CD14-positive monocyte (primary cell): Measurements from ENCODE around the gene GALNT18. TPM values are rescaled to one million over a fixed set of nuclear protein-coding genes. Genes with fewer than 3 reads are reported as not detected.

Source experiments
- DNase-seq, 3 donors: peaks; one replicate each; pipeline ENCODE4 v3.0.0-alpha.2; 2011 to 2022
- H2AFZ ChIP-seq: 2 replicates; pipeline ENCODE4 v1.6.0; 2012; ENCODE audit warnings: mild to moderate bottlenecking, low read depth, low read length, inconsistent platforms; ENCODE audit not compliant: insufficient read depth, poor library complexity, severe bottlenecking
- H3K27ac ChIP-seq, 2 donors: 1 replicate in 1 of 2; 2 replicates in 1 of 2; pipeline ENCODE4 v1.5.1; 2012 to 2013; ENCODE audit warnings: low read length in 2 of 2, control low read depth in 1 of 2, inconsistent platforms in 1 of 2, low read depth in 1 of 2, mild to moderate bottlenecking in 1 of 2
- H3K27me3 ChIP-seq, 2 donors: one replicate each; pipeline versions ENCODE4 v1.6.0 to v1.6.1; 2011 to 2013; ENCODE audit warnings: low read length in 2 of 2; ENCODE audit not compliant: control insufficient read depth in 2 of 2, insufficient read depth in 2 of 2
- H3K36me3 ChIP-seq, 2 donors: replicated peaks in 1 of 2; 1 replicate in 1 of 2; 2 replicates in 1 of 2; pipeline versions ENCODE4 v1.5.1 to v1.6.1; 2012 to 2013; ENCODE audit warnings: low read length in 2 of 2, control low read depth in 1 of 2, inconsistent platforms in 1 of 2, mild to moderate bottlenecking in 1 of 2; ENCODE audit not compliant: insufficient read depth in 2 of 2, control insufficient read depth in 1 of 2
- H3K4me1 ChIP-seq, 2 donors: 1 replicate in 1 of 2; 2 replicates in 1 of 2; pipeline versions ENCODE4 v1.5.1 to v1.6.1; 2012 to 2013; ENCODE audit warnings: low read length in 2 of 2, control low read depth in 1 of 2, inconsistent platforms in 1 of 2, mild to moderate bottlenecking in 1 of 2, moderate library complexity in 1 of 2; ENCODE audit not compliant: insufficient read depth in 2 of 2, control insufficient read depth in 1 of 2
- H3K4me2 ChIP-seq: replicated peaks from 2 replicates; pipeline ENCODE3; 2012; ENCODE audit warnings: low read length, moderate library complexity, mild to moderate bottlenecking; ENCODE audit not compliant: poor library complexity, severe bottlenecking; ENCODE audit errors: extremely low read depth
- H3K4me3 ChIP-seq, 3 experiments: fragments of 200-600 bp in 1 of 3; sonication (generic) in 1 of 3; replicated peaks in 1 of 3; 1 replicate in 2 of 3; 2 replicates in 1 of 3; pipeline ENCODE4 v1.5.1; 2011 to 2013; ENCODE audit warnings: low read length in 3 of 3, mild to moderate bottlenecking in 3 of 3, control low read depth in 2 of 3, low read depth in 2 of 3, inconsistent platforms in 1 of 3, moderate library complexity in 1 of 3
- H3K79me2 ChIP-seq: 2 replicates; pipeline ENCODE4 v1.6.0; 2012; ENCODE audit warnings: mild to moderate bottlenecking, control low read depth, inconsistent platforms, low read length, moderate library complexity; ENCODE audit not compliant: insufficient read depth
- H3K9ac ChIP-seq: 2 replicates; pipeline ENCODE4 v1.6.0; 2017; ENCODE audit warnings: low read length, mild to moderate bottlenecking; ENCODE audit not compliant: insufficient read depth, poor library complexity, severe bottlenecking
- H3K9me3 ChIP-seq, 2 donors: replicated peaks in 1 of 2; 1 replicate in 1 of 2; 2 replicates in 1 of 2; pipeline versions ENCODE4 v1.5.1 to v1.6.1; 2012 to 2013; ENCODE audit warnings: low read length in 2 of 2, control low read depth in 1 of 2; ENCODE audit not compliant: control insufficient read depth in 1 of 2, insufficient read depth in 1 of 2
- H4K20me1 ChIP-seq: 2 replicates; pipeline ENCODE4 v1.6.0; 2012; ENCODE audit warnings: mild to moderate bottlenecking, low read length, control low read depth, moderate library complexity; ENCODE audit not compliant: insufficient read depth
- H3K27ac Mint-ChIP-seq, 7 donors: one replicate each; pipeline ENCODE4 v1.8.0; 2020; ENCODE audit warnings: mild to moderate bottlenecking in 7 of 7, mixed read lengths in 7 of 7, moderate library complexity in 6 of 7, inconsistent platforms in 2 of 7
- H3K27me3 Mint-ChIP-seq, 3 donors: one replicate each; pipeline ENCODE4 v1.8.0; 2021 to 2022; ENCODE audit warnings: low read depth in 3 of 3, mild to moderate bottlenecking in 3 of 3, mixed read lengths in 3 of 3, moderate library complexity in 3 of 3, inconsistent platforms in 1 of 3
- H3K36me3 Mint-ChIP-seq, 2 donors: one replicate each; pipeline ENCODE4 v1.8.0; 2020; ENCODE audit warnings: mixed read lengths in 2 of 2, inconsistent platforms in 1 of 2, mild to moderate bottlenecking in 1 of 2
- H3K4me1 Mint-ChIP-seq: one replicate; pipeline ENCODE4 v1.8.0; 2020; ENCODE audit warnings: mild to moderate bottlenecking, mixed read lengths
- H3K4me3 Mint-ChIP-seq, 2 donors: one replicate each; pipeline ENCODE4 v1.8.0; 2020; ENCODE audit warnings: mild to moderate bottlenecking in 2 of 2, mixed read lengths in 2 of 2, moderate library complexity in 1 of 2
- H3K9me3 Mint-ChIP-seq, 7 donors: one replicate each; pipeline ENCODE4 v1.8.0; 2020 to 2022; ENCODE audit warnings: mixed read lengths in 7 of 7, mild to moderate bottlenecking in 6 of 7, moderate library complexity in 6 of 7, inconsistent platforms in 2 of 7
- CTCF ChIP-seq: fragments of 200-600 bp; IDR thresholded peaks from one replicate; pipeline ENCODE4 v1.8.0; 2022; ENCODE audit warnings: antibody characterized with exemption, mild to moderate bottlenecking
- WGBS: methylation state at CpG from one replicate; pipeline ENCODE4 v1.1.5; 2013; ENCODE audit warnings: missing lambda C conversion rate; ENCODE audit not compliant: insufficient coverage; 5-methylcytosine and 5-hydroxymethylcytosine counted together
- intact Hi-C, 2 donors: fragments of 100-400 bp; cut with micrococcal nuclease; formaldehyde crosslinking; loops; one replicate each; pipeline versions ENCODE4 v1.15.0 to v1.15.1; 2023
- polyA plus RNA-seq, 3 donors: library from polyadenylated mRNA; depleted of rRNA in 1 of 3; unstranded in 2 of 3; stranded (reverse) in 1 of 3; fragments of 300-500 nt in 2 of 3; fragments of >200 nt in 1 of 3; fragmentation: Illumina TruSeq in 2 of 3; gene quantifications; 1 replicate in 2 of 3; 2 replicates in 1 of 3; pipeline ENCODE4 v1.2.3, GENCODE V29; 2012 to 2021

The GALNT18 gene
- polyA plus RNA-seq, 3 donors: not detected

DNA sequence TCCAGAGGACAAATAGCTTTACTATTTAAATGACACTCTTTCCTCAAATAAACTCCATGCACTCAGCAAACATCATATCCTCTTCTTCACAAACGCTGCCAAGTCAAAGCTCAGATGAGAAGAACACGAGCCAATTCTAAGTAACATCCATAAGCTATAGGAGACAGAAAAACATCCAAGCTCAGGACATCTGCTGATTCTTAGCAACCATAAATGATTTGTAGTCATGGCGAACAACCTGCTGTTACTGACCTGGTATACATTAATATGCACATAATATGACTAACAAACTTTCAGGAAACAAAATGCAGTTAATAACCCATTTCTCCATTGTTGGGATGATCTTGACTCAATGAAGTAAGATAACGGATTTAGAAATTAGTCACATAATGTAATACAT, 6.7 kb downstream of the GALNT18 start:
- intact Hi-C loops: no loop called here
- no peak for TF ChIP-seq CTCF
- Mint-ChIP-seq H3K9me3 (peaks cover 0 to 2% (median 0%) of the 10 kb centered on the region in 7 donors), H3K36me3 (no peaks in the 10 kb centered on the region), H3K27me3 (peaks cover 22 to 46% (median 33%) of the 10 kb centered on the region in 3 donors), H3K27ac (no peak overlapping the region), H3K4me1 (no peaks in the 10 kb centered on the region), H3K4me3 (no peak overlapping the region)
- Histone ChIP-seq H3K36me3 (no peaks in the 10 kb centered on the region), H2AFZ (no peak overlapping the region), H3K27ac (no peak overlapping the region), H4K20me1 (no peaks in the 10 kb centered on the region), H3K27me3 (peaks cover 19 to 21% of the 10 kb centered on the region in 2 donors), H3K79me2 (no peaks in the 10 kb centered on the region), H3K9me3 (no peaks in the 10 kb centered on the region), H3K4me3 (no peak overlapping the region), H3K4me2 (no peak overlapping the region), H3K9ac (no peak overlapping the region), H3K4me1 (no peaks in the 10 kb centered on the region)
- no peak for DNase-seq
- WGBS: 89% methylated on average over 2 of the region's 4 CpGs

DNA sequence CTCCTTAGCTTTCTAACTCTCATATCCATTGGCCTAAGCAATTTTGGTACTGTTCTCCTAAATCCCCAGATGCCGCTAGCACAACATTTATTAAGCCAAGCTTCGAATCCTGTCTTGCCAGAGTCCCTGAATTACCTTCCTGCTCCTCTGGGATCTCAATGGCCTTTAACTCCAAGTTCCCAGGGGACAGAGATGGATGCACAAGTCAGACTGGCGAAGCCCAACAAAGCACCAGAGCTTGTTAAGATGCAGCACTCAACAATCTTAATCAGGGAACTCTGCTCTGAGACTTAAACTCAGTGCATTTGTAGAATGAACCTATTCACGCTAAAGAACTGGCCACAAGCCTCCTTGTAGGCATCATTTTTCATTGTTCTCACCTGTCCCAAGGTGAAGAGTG, 9.4 kb downstream of the GALNT18 start:
- no peak for TF ChIP-seq CTCF
- intact Hi-C loops: no loop called here

More for the DNA sequence above, 9.4 kb downstream of the GALNT18 start:
- Mint-ChIP-seq H3K36me3 (no peaks in the 10 kb centered on the region), H3K9me3 (no peaks in the 10 kb centered on the region), H3K4me3 (no peak overlapping the region), H3K27ac (no peak overlapping the region), H3K4me1 (no peaks in the 10 kb centered on the region), H3K27me3 (peaks cover 12 to 25% (median 18%) of the 10 kb centered on the region in 3 donors)
- H3K36me3 ChIP-seq: no peaks in the 10 kb centered on the region
- H3K4me1 ChIP-seq: no peaks in the 10 kb centered on the region
- H3K79me2 ChIP-seq: no peaks in the 10 kb centered on the region
- H3K27me3 ChIP-seq: no peaks in the 10 kb centered on the region
- no peaks in the 10 kb centered on the region for H4K20me1 ChIP-seq
- no peak overlapping the region for H2AFZ ChIP-seq
- H3K9me3 ChIP-seq: no peaks in the 10 kb centered on the region
- 93% methylated on average over 4 of the region's 4 CpGs for WGBS
- no peak for DNase-seq
- no peak overlapping the region for H3K4me2 ChIP-seq
- no peak overlapping the region for H3K9ac ChIP-seq
- no peak overlapping the region for H3K27ac ChIP-seq
- no peak overlapping the region for H3K4me3 ChIP-seq
